ENCODE data around the gene KIF3A. TPM values are rescaled to one million over a fixed set of nuclear protein-coding genes. Genes with fewer than 3 reads are reported as not detected.
A peak's percentile ranks its signal among the peaks of the same experiment; 100 is the strongest.

KIF3A gene
- total RNA-seq, 1 experiment from 2014 or later: 15.2 TPM

- H3K4me3 ChIP-seq: peak overlapping the region; percentile 81
- CTCF ChIA-PET: no interaction called here
- POLR2A ChIA-PET (ENCODE audit: unreplicated experiment): interaction anchor here (0.6 kb wide), 1 partner anchor 102 kb away, joined by 6 read pairs; no protein-coding TSS in a partner anchor
These were observed 39.0 kb upstream of the KIF3A start for GRCh38 chr5:132776131-132776937.

DNA sequence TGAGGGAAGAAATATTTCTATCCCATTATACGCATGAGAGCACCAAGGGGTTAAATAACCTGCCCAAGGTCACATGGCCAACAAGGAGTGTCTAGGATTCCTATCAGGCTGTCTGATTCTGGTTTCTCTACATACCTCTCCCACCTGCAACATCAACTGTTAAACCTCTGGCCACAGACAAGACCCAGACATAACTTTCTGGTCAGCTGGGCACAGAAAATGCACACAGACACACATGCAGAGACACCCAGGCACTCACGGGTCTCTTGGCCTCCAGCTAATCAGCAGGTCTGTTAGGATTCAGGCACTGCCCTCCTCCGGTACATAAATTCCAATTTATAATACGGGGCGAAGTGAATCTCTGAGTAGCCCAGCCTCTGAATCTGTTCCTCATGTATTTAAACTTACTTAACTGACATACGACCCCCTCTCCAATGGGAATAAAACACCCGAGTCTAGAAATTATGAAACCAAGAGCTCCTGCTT is 38.2 kb upstream of the KIF3A start:
- DNase-seq: peak; percentile 37 to 62
- H3K4me2 ChIP-seq: peak overlapping the region; percentile 81
- no peaks in the 10 kb centered on the region for H3K36me3 ChIP-seq (ENCODE audit: low read depth)
- ChIA-PET CTCF (no interaction called here), POLR2A (ENCODE audit: unreplicated experiment) (interaction anchor here (0.6 kb wide), 3 partner anchors 25 to 101 kb away, joined by 3 to 6 read pairs (median 3); partner anchors contain the start of gene KIF3A)
- peaks cover 15% of the 10 kb centered on the region for H3K4me1 ChIP-seq (replicated peaks; ENCODE audit: insufficient read depth)
- H3K4me3 ChIP-seq: peak overlapping the region; percentile 81
- peaks cover 7% of the 10 kb centered on the region; the same call in 1 of the 2 replicates for H3K79me2 ChIP-seq (ENCODE audit: low read depth)
- no peaks in the 10 kb centered on the region for H4K20me1 ChIP-seq (ENCODE audit: insufficient read depth)
- BruUV-seq (replicated peaks): TSS peak; percentile 30
- no peaks in the 10 kb centered on the region for H3K9me3 ChIP-seq (ENCODE audit: insufficient read depth, low read depth)
- TF ChIP-seq CTCF (conservative IDR thresholded peaks at IDR 0.05) (no peak), EZH2 (IDR thresholded peaks at IDR 0.05; ENCODE audit: low read depth) (no peak)
- 0 out of 2 replicates have a peak, but pooled peaks cover 5% of the 10 kb centered on the region for H3F3A ChIP-seq (ENCODE audit: insufficient read depth, low read depth)
- intact Hi-C loops (cut with micrococcal nuclease; ENCODE audit: unreplicated experiment): no loop called here
- no peak overlapping the region for H3K27ac ChIP-seq
- no peaks in the 10 kb centered on the region; the same call in 1 of the 2 replicates for H3K27me3 ChIP-seq (ENCODE audit: insufficient read depth, low read depth)
- H3K9me2 ChIP-seq (ENCODE audit: insufficient read depth): no peaks in the 10 kb centered on the region
- no peak overlapping the region for H2AFZ ChIP-seq

More at GRCh38 chr5:132776131-132776937, 39.0 kb upstream of the KIF3A start:
- no peak overlapping the region for H3K27ac ChIP-seq
- no peak for TF ChIP-seq CTCF (conservative IDR thresholded peaks at IDR 0.05)
- TF ChIP-seq EZH2 (IDR thresholded peaks at IDR 0.05; ENCODE audit: low read depth): no peak
- H3K4me2 ChIP-seq: peak overlapping the region; percentile 81
- H3K4me1 ChIP-seq (replicated peaks; ENCODE audit: insufficient read depth): peaks cover 15% of the 10 kb centered on the region
- H3K27me3 ChIP-seq (ENCODE audit: insufficient read depth, low read depth): no peaks in the 10 kb centered on the region; the same call in 1 of the 2 replicates
- no peak for DNase-seq
- H3K36me3 ChIP-seq (ENCODE audit: low read depth): no peaks in the 10 kb centered on the region
- H4K20me1 ChIP-seq (ENCODE audit: insufficient read depth): no peaks in the 10 kb centered on the region
- H3K9me2 ChIP-seq (ENCODE audit: insufficient read depth): no peaks in the 10 kb centered on the region
- intact Hi-C loops (cut with micrococcal nuclease; ENCODE audit: unreplicated experiment): no loop called here
- 0 out of 2 replicates have a peak, but pooled peaks cover 5% of the 10 kb centered on the region for H3F3A ChIP-seq (ENCODE audit: insufficient read depth, low read depth)
- no TSS peak for BruUV-seq (replicated peaks)
- H3K9me3 ChIP-seq (ENCODE audit: insufficient read depth, low read depth): no peaks in the 10 kb centered on the region
- peak overlapping the region; percentile 80 for H2AFZ ChIP-seq
- H3K79me2 ChIP-seq (ENCODE audit: low read depth): peaks cover 7% of the 10 kb centered on the region; the same call in 1 of the 2 replicates

DNA sequence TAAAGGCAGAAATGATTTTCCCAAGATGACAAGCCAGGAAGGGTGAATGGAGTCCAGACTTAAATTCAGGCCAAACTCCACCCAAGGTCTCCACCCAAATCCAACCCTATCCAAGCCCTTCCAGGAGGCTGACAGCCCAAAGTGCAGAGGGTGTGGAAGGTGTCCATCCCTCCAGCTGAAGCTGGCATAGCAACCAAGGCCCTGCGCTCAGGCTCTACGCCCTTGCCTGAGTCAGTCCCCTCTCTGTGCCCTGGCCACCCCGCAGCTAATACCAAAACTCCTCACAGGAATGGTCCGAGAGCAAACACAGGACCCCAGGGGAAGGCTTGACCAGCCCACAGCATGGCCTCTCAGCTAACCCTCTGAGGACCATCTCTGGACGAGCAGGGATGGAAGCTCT is 37.5 kb upstream of the KIF3A start:
- Histone ChIP-seq H3K27ac (no peak overlapping the region), H3K4me1 (replicated peaks; ENCODE audit: insufficient read depth) (peaks cover 15% of the 10 kb centered on the region), H3K4me2 (peak overlapping the region; percentile 81), H2AFZ (no peak overlapping the region), H3F3A (ENCODE audit: insufficient read depth, low read depth) (0 out of 2 replicates have a peak, but pooled peaks cover 5% of the 10 kb centered on the region), H3K9me3 (ENCODE audit: insufficient read depth, low read depth) (no peaks in the 10 kb centered on the region), H4K20me1 (ENCODE audit: insufficient read depth) (no peaks in the 10 kb centered on the region), H3K36me3 (ENCODE audit: low read depth) (no peaks in the 10 kb centered on the region), H3K4me3 (no peak overlapping the region), H3K27me3 (ENCODE audit: insufficient read depth, low read depth) (no peaks in the 10 kb centered on the region; the same call in 1 of the 2 replicates), H3K9me2 (ENCODE audit: insufficient read depth) (no peaks in the 10 kb centered on the region), H3K79me2 (ENCODE audit: low read depth) (peaks cover 7% of the 10 kb centered on the region; the same call in 1 of the 2 replicates)
- ChIA-PET CTCF (no interaction called here), POLR2A (ENCODE audit: unreplicated experiment) (no interaction called here)
- intact Hi-C loops (cut with micrococcal nuclease; ENCODE audit: unreplicated experiment): no loop called here
- no peak for TF ChIP-seq EZH2 (IDR thresholded peaks at IDR 0.05; ENCODE audit: low read depth)
- no peak for TF ChIP-seq CTCF (conservative IDR thresholded peaks at IDR 0.05)
- no TSS peak for BruUV-seq (replicated peaks)
- DNase-seq: no peak

Measured in PC-9 (cell line).